GM12864 (cell line): ENCODE data around the gene MTHFD1.

Source experiments
- DNase-seq: peaks from one replicate; pipeline ENCODE4 v3.0.0-alpha.2; 2011; ENCODE audit warnings: low read depth
- H3K4me3 ChIP-seq: 2 replicates; pipeline ENCODE4 v1.5.1; 2011; ENCODE audit warnings: mild to moderate bottlenecking, low read depth, low read length, control low read depth
- CTCF ChIP-seq: IDR thresholded peaks from 2 replicates; pipeline ENCODE4 v1.5.1; 2011; ENCODE audit warnings: low read depth, mild to moderate bottlenecking, moderate library complexity, low read length, control low read depth, inconsistent platforms; ENCODE audit errors: missing control alignments

MTHFD1 gene

GRCh38 chr14:64387782-64388532 lies at the start of gene MTHFD1:
MTHFD1 (plus strand) TSS chr14:64388353; CDS start chr14:64388428, 75 bp downstream.
- H3K4me3 ChIP-seq: peak within 1 kb of the TSS; percentile 94
- DNase-seq: peak; percentile 97
- TF ChIP-seq CTCF: no peak

- no peak for TF ChIP-seq CTCF
- DNase-seq: peak; percentile 98
- peak overlapping the region; percentile 80 for H3K4me3 ChIP-seq
These were observed 49.4 kb upstream of the MTHFD1 start for GRCh38 chr14:64338616-64339316.

- TF ChIP-seq CTCF: no peak
These were observed 47.5 kb upstream of the MTHFD1 start for GRCh38 chr14:64340560-64341196.

GRCh38 chr14:64347748-64348147 lies 40.4 kb upstream of the MTHFD1 start:
- no peak for DNase-seq
- no peak for TF ChIP-seq CTCF
- no peak overlapping the region for H3K4me3 ChIP-seq

More at GRCh38 chr14:64340560-64341196, 47.5 kb upstream of the MTHFD1 start:
- DNase-seq: no peak
- no peak overlapping the region for H3K4me3 ChIP-seq

- H3K4me3 ChIP-seq: no peak overlapping the region
- no peak for DNase-seq
- TF ChIP-seq CTCF: no peak
These were observed 38.2 kb upstream of the MTHFD1 start for GRCh38 chr14:64349741-64350490.

GRCh38 chr14:64363265-64363846 lies 24.8 kb upstream of the MTHFD1 start:
- no peak overlapping the region for H3K4me3 ChIP-seq
- no peak for TF ChIP-seq CTCF
- no peak for DNase-seq
